SK-N-SH (cell line): Measurements from ENCODE around the gene CNTNAP5. TPM values are rescaled to one million over a fixed set of nuclear protein-coding genes. Genes with fewer than 3 reads are reported as not detected.

Experiments used
- CTCF ChIA-PET: fragments of 300-600, 350-600 bp; formaldehyde crosslinking; extraction: SDS; loops from one replicate; lab custom pipeline; 2021; lab: Yijun Ruan, JAX
- POLR2A ChIA-PET: fragments of 350-600 bp; sonication (Branson Sonifier 250); formaldehyde crosslinking; extraction: SDS; loops from one replicate; lab custom pipeline; 2020; ENCODE audit warnings: antibody characterized with exemption, inconsistent platforms; lab: Yijun Ruan, JAX
- DNase-seq: peaks from one replicate; pipeline ENCODE4 v3.0.0; 2012
- H2AFZ ChIP-seq: fragments of 200-600 bp; sonication (generic); 2 replicates; pipeline ENCODE4 v1.8.1; 2016; ENCODE audit warnings: antibody characterized with exemption, mild to moderate bottlenecking, low read depth
- H3F3A ChIP-seq: fragments of 200-600 bp; sonication (generic); replicated peaks from 2 replicates; pipeline ENCODE3; 2016; ENCODE audit warnings: antibody characterized with exemption, mild to moderate bottlenecking; ENCODE audit not compliant: insufficient read depth
- H3K27ac ChIP-seq, 2 experiments: fragments of 200-500 bp in 1 of 2; fragments of 200-600 bp in 1 of 2; sonication (Bioruptor generic) in 1 of 2; sonication (generic), shearing (Covaris generic) in 1 of 2; 2 replicates each; pipeline versions ENCODE4 v1.5.1 to v1.6.1; 2014 to 2016; ENCODE audit warnings: low read depth in 2 of 2, inconsistent platforms in 1 of 2, low read length in 1 of 2, mild to moderate bottlenecking in 1 of 2, mixed read lengths in 1 of 2
- H3K27me3 ChIP-seq: fragments of 200-600 bp; sonication (generic), shearing (Covaris generic); 2 replicates; pipeline ENCODE4 v1.6.1; 2016; ENCODE audit warnings: mixed run types; ENCODE audit not compliant: insufficient read depth
- H3K36me3 ChIP-seq, 2 experiments: fragments of 200-500 bp in 1 of 2; fragments of 200-600 bp in 1 of 2; sonication (Bioruptor generic) in 1 of 2; sonication (generic) in 1 of 2; replicated peaks in 1 of 2; 2 replicates each; pipeline versions ENCODE3 to v1.5.1; 2014 to 2016; ENCODE audit warnings: low read length in 1 of 2, mild to moderate bottlenecking in 1 of 2; ENCODE audit not compliant: insufficient read depth in 2 of 2, control insufficient read depth in 1 of 2
- H3K4me1 ChIP-seq, 2 experiments: fragments of 200-500 bp in 1 of 2; fragments of 200-600 bp in 1 of 2; sonication (Bioruptor generic) in 1 of 2; sonication (generic), shearing (Covaris generic) in 1 of 2; 2 replicates each; pipeline versions ENCODE4 v1.5.1 to v1.6.1; 2014 to 2016; ENCODE audit warnings: low read depth in 1 of 2, low read length in 1 of 2, mixed run types in 1 of 2; ENCODE audit not compliant: insufficient read depth in 2 of 2, control insufficient read depth in 1 of 2
- H3K4me2 ChIP-seq: fragments of 200-600 bp; sonication (generic), shearing (Covaris generic); 2 replicates; pipeline ENCODE4 v1.6.1; 2017; ENCODE audit warnings: mixed run types
- H3K4me3 ChIP-seq, 2 experiments: fragments of 200-500 bp in 1 of 2; fragments of 200-600 bp in 1 of 2; sonication (Bioruptor generic) in 1 of 2; sonication (generic), shearing (Covaris generic) in 1 of 2; 2 replicates each; pipeline versions ENCODE4 v1.5.1 to v1.8.1; 2014 to 2016; ENCODE audit warnings: low read depth in 2 of 2, inconsistent platforms in 1 of 2, low read length in 1 of 2, mild to moderate bottlenecking in 1 of 2, mixed read lengths in 1 of 2, moderate library complexity in 1 of 2
- H3K79me2 ChIP-seq: fragments of 200-600 bp; sonication (generic); 2 replicates; pipeline ENCODE4 v1.8.1; 2017; ENCODE audit warnings: mild to moderate bottlenecking; ENCODE audit not compliant: insufficient read depth
- H3K9ac ChIP-seq: fragments of 200-600 bp; sonication (generic); 2 replicates; pipeline ENCODE4 v1.6.1; 2017; ENCODE audit warnings: mixed run types
- H3K9me2 ChIP-seq: fragments of 200-600 bp; sonication (generic); 2 replicates; pipeline ENCODE4 v1.6.1; 2017; ENCODE audit warnings: mixed run types
- H3K9me3 ChIP-seq: fragments of 200-600 bp; sonication (generic); 2 replicates; pipeline ENCODE4 v1.6.1; 2017; ENCODE audit warnings: mixed run types, mild to moderate bottlenecking, moderate library complexity
- H4K20me1 ChIP-seq: fragments of 200-600 bp; sonication (generic); 2 replicates; pipeline ENCODE4 v1.6.1; 2017; ENCODE audit warnings: mild to moderate bottlenecking, mixed run types; ENCODE audit not compliant: insufficient read depth
- FOXJ3 ChIP-seq: sonication (generic); formaldehyde crosslinking; IDR thresholded peaks from 2 replicates; pipeline ENCODE4 v1.5.1; 2020; ENCODE audit warnings: mild to moderate bottlenecking, missing genetic modification reagents
- GABPA ChIP-seq: IDR thresholded peaks from 2 replicates; pipeline ENCODE4 v1.4.0; 2012; ENCODE audit warnings: low read depth, mild to moderate bottlenecking
- GATA2 ChIP-seq: sonication (generic); formaldehyde crosslinking; IDR thresholded peaks from 2 replicates; pipeline ENCODE4 v1.5.0; 2020; ENCODE audit warnings: mild to moderate bottlenecking, missing genetic modification reagents
- JUND ChIP-seq: IDR thresholded peaks from 2 replicates; pipeline ENCODE4 v1.4.0; 2012
- MXI1 ChIP-seq: IDR thresholded peaks from 2 replicates; pipeline ENCODE4 v1.6.1; 2012; ENCODE audit warnings: mild to moderate bottlenecking, low read depth, low read length, improper control_type of control experiment
- REST ChIP-seq: IDR thresholded peaks from 2 replicates; pipeline ENCODE4 v1.6.1; 2012; ENCODE audit warnings: mild to moderate bottlenecking, low read depth, low read length, moderate library complexity
- RFX5 ChIP-seq: IDR thresholded peaks from 2 replicates; pipeline ENCODE4 v1.6.1; 2012; ENCODE audit warnings: mild to moderate bottlenecking, improper control_type of control experiment, low read length
- RXRA ChIP-seq: IDR thresholded peaks from 2 replicates; pipeline ENCODE4 v1.4.0; 2012; ENCODE audit warnings: low read depth, mild to moderate bottlenecking, borderline replicate concordance
- SIN3A ChIP-seq: IDR thresholded peaks from 2 replicates; pipeline ENCODE4 v1.6.1; 2012; ENCODE audit warnings: low read depth, mild to moderate bottlenecking, low read length, moderate library complexity, borderline replicate concordance
- TCF12 ChIP-seq: IDR thresholded peaks from 2 replicates; pipeline ENCODE4 v1.4.0; 2012
- YY1 ChIP-seq: IDR thresholded peaks from 2 replicates; pipeline ENCODE4 v1.4.0; 2012; ENCODE audit warnings: low read depth, mild to moderate bottlenecking
- WGBS: methylation state at CpG from one replicate; pipeline ENCODE4 v1.1.6; 2017; ENCODE audit warnings: low lambda C conversion rate; 5-methylcytosine and 5-hydroxymethylcytosine counted together
- polyA plus RNA-seq, 3 experiments: library from polyadenylated mRNA; depleted of rRNA; stranded (reverse); fragments of >200 nt; gene quantifications; 2 replicates each; pipeline ENCODE4 v1.2.3, GENCODE V29; 2012
- TF ChIP-seq, protein P1 (sequence below): fragments of 200-600 bp; sonication (generic); IDR thresholded peaks from 2 replicates; pipeline ENCODE4 v1.6.1; 2017; ENCODE audit warnings: antibody characterized with exemption, mild to moderate bottlenecking, moderate library complexity

The CNTNAP5 gene
- polyA plus RNA-seq, 1 of the 3 experiments (the other 2 are of a cell fraction) = 0.08 TPM

DNA sequence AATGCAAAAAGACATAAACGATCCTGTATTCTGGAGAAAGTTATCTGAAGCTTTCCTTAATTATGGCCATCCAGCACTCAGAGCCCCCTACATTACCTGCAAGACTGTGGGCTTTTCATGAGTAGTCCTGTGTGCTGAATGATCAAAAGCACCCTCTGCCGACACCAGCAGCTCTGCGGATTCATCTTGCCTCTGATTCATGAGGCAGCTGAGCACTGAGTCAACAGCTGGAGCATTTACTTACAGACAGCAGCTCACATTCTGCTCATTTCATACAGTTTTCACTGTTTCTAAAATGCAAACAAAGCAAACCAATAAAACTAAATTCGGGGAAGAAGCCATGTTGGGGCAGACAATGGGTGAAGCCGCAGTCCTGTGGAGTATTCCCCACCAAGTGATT is 886.5 kb downstream of the CNTNAP5 start (continued):
- TF ChIP-seq RXRA (no peak), REST (no peak), FOXJ3 (no peak)

GRCh38 chr2:124913868-124914267 is 888.8 kb downstream of the CNTNAP5 start:
- ChIA-PET CTCF (no interaction called here), POLR2A (interaction anchor here (0.6 kb wide), 1 partner anchor 179 kb away, joined by 4 read pairs; no protein-coding TSS in a partner anchor)
- Histone ChIP-seq H3K9me2 (no peaks in the 10 kb centered on the region), H3K36me3 (no peaks in the 10 kb centered on the region), H3K4me2 (no peak overlapping the region), H3K4me1 (no peaks in the 10 kb centered on the region), H3K79me2 (no peaks in the 10 kb centered on the region), H3K27me3 (no peaks in the 10 kb centered on the region), H3K9ac (no peak overlapping the region), H2AFZ (no peak overlapping the region)
- WGBS = 40% methylated on average over 9 of the region's 9 CpGs
- no peak for DNase-seq
- TF ChIP-seq MXI1 (no peak), RXRA (no peak), JUND (no peak), SIN3A (no peak), GABPA (no peak), TCF12 (no peak), REST (no peak), YY1 (no peak), RFX5 (no peak), GATA2 (CRISPR knock-in tag) (no peak)
- TF ChIP-seq, protein P1, sequence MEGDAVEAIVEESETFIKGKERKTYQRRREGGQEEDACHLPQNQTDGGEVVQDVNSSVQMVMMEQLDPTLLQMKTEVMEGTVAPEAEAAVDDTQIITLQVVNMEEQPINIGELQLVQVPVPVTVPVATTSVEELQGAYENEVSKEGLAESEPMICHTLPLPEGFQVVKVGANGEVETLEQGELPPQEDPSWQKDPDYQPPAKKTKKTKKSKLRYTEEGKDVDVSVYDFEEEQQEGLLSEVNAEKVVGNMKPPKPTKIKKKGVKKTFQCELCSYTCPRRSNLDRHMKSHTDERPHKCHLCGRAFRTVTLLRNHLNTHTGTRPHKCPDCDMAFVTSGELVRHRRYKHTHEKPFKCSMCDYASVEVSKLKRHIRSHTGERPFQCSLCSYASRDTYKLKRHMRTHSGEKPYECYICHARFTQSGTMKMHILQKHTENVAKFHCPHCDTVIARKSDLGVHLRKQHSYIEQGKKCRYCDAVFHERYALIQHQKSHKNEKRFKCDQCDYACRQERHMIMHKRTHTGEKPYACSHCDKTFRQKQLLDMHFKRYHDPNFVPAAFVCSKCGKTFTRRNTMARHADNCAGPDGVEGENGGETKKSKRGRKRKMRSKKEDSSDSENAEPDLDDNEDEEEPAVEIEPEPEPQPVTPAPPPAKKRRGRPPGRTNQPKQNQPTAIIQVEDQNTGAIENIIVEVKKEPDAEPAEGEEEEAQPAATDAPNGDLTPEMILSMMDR = no peak
- TF ChIP-seq, all 33 proteins: peak for 0
- Histone ChIP-seq H3F3A (no peaks in the 10 kb centered on the region), H4K20me1 (no peaks in the 10 kb centered on the region), H3K27ac (no peak overlapping the region), H3K4me3 (no peak overlapping the region), H3K9me3 (no peaks in the 10 kb centered on the region)
